ENCODE measurements around the gene MYL6. TPM values are rescaled to one million over a fixed set of nuclear protein-coding genes. Genes with fewer than 3 reads are reported as not detected.

The MYL6 gene
- total RNA-seq, 4 donors from 2014 or later, result 773 to 1,142 (median 915) TPM

- H3K4me3 ChIP-seq, result peak within 1 kb of the TSS; percentile 62
- 0% methylated on average over 10 of the region's 37 CpGs for WGBS
- H3K27me3 ChIP-seq, result no peaks in the 10 kb centered on the region
- H3K36me3 ChIP-seq, result no peaks in the 10 kb centered on the region
- H3K9me3 ChIP-seq, result no peaks in the 10 kb centered on the region
- peaks cover 34% of the 10 kb centered on the region for H3K4me1 ChIP-seq
- DNase-seq (ENCODE audit: low spot score in 2 of 2), result peak; percentile 97 to 98
- peak within 1 kb of the TSS; percentile 95 for H3K27ac ChIP-seq
- TF ChIP-seq POLR2A (IDR thresholded peaks at IDR 0.05), result peak in 1 of 2 donors; percentile 41
- no peak for TF ChIP-seq EP300 (IDR thresholded peaks at IDR 0.05)
- no peak for TF ChIP-seq CTCF (IDR thresholded peaks at IDR 0.05)
- peak in 2 of 3 donors; percentile 88 to 89 for TF ChIP-seq POLR2AphosphoS5 (IDR thresholded peaks at IDR 0.05)
Observed at GRCh38 chr12:56152132-56152755, 5.9 kb upstream of the MYL6 start, which contains the start of gene MYL6B. Gene MYL6B, plus strand, starts transcription at chr12:56152587. Its CDS starts 1,332 bp downstream, at chr12:56153919.

GRCh38 chr12:56152756-56153677 lies 5.1 kb upstream of the MYL6 start:
- DNase-seq (ENCODE audit: low spot score in 2 of 2), result no peak
- WGBS, result 10% methylated on average over 8 of the region's 8 CpGs
- no peak for TF ChIP-seq CTCF (IDR thresholded peaks at IDR 0.05)
- Histone ChIP-seq H3K27me3 (no peaks in the 10 kb centered on the region), H3K27ac (no peak overlapping the region), H3K4me3 (peak overlapping the region; percentile 62), H3K36me3 (no peaks in the 10 kb centered on the region), H3K4me1 (peaks cover 38% of the 10 kb centered on the region), H3K9me3 (no peaks in the 10 kb centered on the region)

GRCh38 chr12:56153678-56154065 lies 4.5 kb upstream of the MYL6 start:
- H3K27me3 ChIP-seq, result no peaks in the 10 kb centered on the region
- H3K4me1 ChIP-seq, result peaks cover 38% of the 10 kb centered on the region
- no peaks in the 10 kb centered on the region for H3K36me3 ChIP-seq
- H3K4me3 ChIP-seq, result no peak overlapping the region
- DNase-seq (ENCODE audit: low spot score in 2 of 2), result no peak
- H3K9me3 ChIP-seq, result no peaks in the 10 kb centered on the region
- no peak overlapping the region for H3K27ac ChIP-seq
- WGBS, result 85% methylated on average over 4 of the region's 5 CpGs
- TF ChIP-seq CTCF (IDR thresholded peaks at IDR 0.05) (no peak), POLR2AphosphoS5 (IDR thresholded peaks at IDR 0.05) (no peak)

GRCh38 chr12:56154246-56154771 lies 3.9 kb upstream of the MYL6 start:
- TF ChIP-seq CTCF (IDR thresholded peaks at IDR 0.05), result no peak
- TF ChIP-seq EP300 (IDR thresholded peaks at IDR 0.05), result no peak
- no peak for TF ChIP-seq POLR2AphosphoS5 (IDR thresholded peaks at IDR 0.05)
- no peak for TF ChIP-seq POLR2A (IDR thresholded peaks at IDR 0.05)
- H3K36me3 ChIP-seq, result no peaks in the 10 kb centered on the region
- H3K9me3 ChIP-seq, result no peaks in the 10 kb centered on the region
- DNase-seq (ENCODE audit: low spot score in 2 of 2), result no peak
- no peak overlapping the region for H3K27ac ChIP-seq
- H3K4me3 ChIP-seq, result no peak overlapping the region
- peaks cover 42% of the 10 kb centered on the region for H3K4me1 ChIP-seq
- WGBS, result 92% methylated on average over 1 of the region's 1 CpG
- no peaks in the 10 kb centered on the region for H3K27me3 ChIP-seq

- Histone ChIP-seq H3K4me1 (peaks cover 47% of the 10 kb centered on the region), H3K27me3 (no peaks in the 10 kb centered on the region), H3K36me3 (peaks cover 3% of the 10 kb centered on the region), H3K4me3 (no peak overlapping the region), H3K27ac (no peak overlapping the region), H3K9me3 (no peaks in the 10 kb centered on the region)
- no peak for TF ChIP-seq POLR2A (IDR thresholded peaks at IDR 0.05)
- WGBS, result 84% methylated on average over 5 of the region's 5 CpGs
- DNase-seq (ENCODE audit: low spot score in 2 of 2), result no peak
Observed at GRCh38 chr12:56154818-56155217, 3.3 kb upstream of the MYL6 start.

Data from suprapubic skin (tissue), 4 donors.